ENCODE results near the gene FGF22.

DNA sequence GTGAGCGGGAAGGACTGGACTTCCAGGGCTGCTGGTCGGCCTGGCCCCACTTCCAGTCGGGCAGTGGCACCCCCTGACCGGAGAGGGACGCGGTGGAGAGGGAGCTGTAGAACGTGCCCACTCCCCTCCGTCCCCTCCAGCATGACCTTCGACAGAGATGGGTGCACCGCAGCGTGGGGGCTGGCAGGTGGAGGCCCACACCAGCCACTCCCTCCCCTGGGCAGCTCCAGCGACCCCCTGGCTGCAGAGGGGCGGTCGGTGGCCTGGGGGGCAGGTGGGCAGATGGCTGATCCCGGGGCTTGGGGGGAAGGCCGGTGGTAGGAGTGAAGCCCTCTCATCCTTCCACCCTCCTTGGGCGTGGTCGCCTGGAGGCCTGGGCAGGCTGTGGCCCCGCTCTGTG, 47.6 kb upstream of the FGF22 start:
- TF ChIP-seq POLR2AphosphoS5 (IDR thresholded peaks at IDR 0.05; ENCODE audit: borderline replicate concordance, low read depth, low read length) (no peak), EZH2 (IDR thresholded peaks at IDR 0.05) (no peak)

Data from SK-N-MC (cell line).